Activated T-cell treated with anti-CD3 and anti-CD28 coated beads for 4 hours (primary cell): ENCODE measurements around the gene DCTN5.
"Not testable (repeated sequence)": the region's sequence is repeated elsewhere in the genome, so short reads cannot be mapped to it uniquely, and the experiment has no call there.

Source experiments
- DNase-seq: peaks from one replicate; pipeline ENCODE4 v3.0.0-alpha.2; 2020

DCTN5 gene

GRCh38 chr16:23640931-23641765 lies at the start of gene DCTN5, which contains the start of gene PALB2:
TSS of gene DCTN5 (plus strand) at chr16:23641466. CDS start at chr16:23641543, 77 bp downstream.
TSS of gene PALB2 (minus strand) at chr16:23641310. CDS start at chr16:23641157, 153 bp downstream.
- DNase-seq, result peak; percentile 69

GRCh38 chr16:23594186-23594585 lies 47.1 kb upstream of the DCTN5 start:
- no peak for DNase-seq

DNA sequence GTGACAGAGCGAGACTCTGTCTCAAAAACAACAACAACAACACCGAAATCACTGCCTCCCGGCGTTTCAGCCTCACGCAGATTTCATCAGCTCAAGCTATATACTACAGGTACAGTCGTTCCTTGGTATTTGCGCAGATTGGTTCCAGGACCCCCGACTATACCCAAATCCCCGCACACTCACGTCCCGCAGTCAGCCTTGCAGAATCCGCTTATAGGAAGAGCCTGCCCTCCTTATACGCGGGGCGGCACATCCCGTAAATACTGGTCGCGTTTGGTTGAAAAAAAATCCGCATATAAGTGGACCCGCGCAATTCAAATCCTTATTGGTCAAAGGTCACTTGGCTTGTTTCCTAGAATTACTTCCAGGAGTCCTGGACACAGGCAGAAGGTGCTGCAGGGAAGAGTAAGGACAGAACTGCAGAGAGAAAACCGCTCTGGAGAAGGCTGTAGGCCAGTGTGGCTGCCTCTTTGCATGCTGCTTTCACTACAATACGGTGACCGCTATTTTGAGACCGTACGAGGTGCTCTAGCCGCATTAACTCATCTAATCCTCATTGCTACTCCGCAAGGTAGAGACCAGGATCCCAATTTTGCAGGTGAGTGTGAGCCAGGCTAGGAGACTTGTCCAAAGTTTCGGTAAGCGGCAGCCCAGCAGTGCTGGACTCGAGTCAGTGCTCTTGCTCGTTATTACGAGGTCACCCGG lies 45.9 kb upstream of the DCTN5 start:
- DNase-seq, result no peak

GRCh38 chr16:23595951-23596720 lies 45.1 kb upstream of the DCTN5 start, which contains the start of gene NDUFAB1:
TSS of gene NDUFAB1 (minus strand) at chr16:23596316. CDS start at chr16:23596290, 26 bp downstream.
- peak; percentile 90 for DNase-seq

DNA sequence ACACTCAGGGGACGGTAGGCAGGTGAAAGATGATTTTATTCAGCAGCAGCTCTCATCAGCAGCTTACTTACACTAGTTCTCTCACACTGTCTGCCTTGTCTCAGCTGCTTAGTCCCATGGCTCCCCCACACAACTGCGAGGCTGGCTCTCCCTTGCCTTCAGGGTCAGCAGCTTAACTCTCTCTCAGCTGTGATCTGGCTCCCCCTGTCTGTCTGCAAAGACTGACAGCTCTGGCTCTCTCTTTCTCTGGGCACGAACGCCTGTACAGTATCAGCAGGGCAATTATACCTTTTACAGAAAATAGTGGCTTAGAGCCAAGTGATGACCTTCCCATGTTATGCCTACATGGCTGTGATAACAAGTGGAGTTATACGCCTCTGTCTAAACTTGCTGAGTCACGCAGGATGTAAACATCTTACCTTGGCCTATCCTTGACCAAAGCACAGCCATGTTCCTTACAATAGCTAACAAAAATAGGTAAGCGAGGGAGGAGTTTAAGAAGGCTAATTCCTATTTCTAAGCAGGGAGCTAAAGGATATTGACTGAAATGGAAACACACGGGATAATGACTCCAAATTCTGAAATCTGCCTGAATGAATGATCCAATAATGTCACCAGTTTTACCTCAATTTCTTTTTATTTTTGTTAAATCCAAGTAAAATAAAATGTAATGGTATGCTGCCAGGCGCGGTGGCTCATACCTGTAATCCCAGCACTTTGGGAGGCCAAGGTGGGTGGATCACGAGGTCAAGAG lies 44.1 kb upstream of the DCTN5 start:
- no peak for DNase-seq

GRCh38 chr16:23607726-23608125 lies 33.5 kb upstream of the DCTN5 start:
- no peak for DNase-seq

DNA sequence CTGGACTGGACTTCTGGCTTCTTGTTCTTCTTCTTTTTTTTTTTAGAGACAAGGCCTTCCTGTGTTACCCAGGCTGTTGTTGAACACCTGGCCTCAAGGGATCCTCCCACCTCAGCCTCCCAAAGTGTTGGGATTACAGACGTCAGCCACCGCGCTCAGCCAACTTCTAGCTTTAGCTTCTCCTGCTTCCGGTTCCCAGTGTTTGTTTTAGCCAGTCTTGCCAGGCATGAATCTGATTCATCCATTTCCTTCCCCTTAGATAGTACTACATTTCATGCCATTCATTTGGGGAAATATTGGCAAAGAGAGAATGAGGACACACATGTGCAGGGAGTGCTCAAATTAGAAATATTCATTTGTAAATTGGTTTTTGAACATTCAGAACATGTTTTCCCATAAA lies 33.1 kb upstream of the DCTN5 start:
- no peak for DNase-seq

DNA sequence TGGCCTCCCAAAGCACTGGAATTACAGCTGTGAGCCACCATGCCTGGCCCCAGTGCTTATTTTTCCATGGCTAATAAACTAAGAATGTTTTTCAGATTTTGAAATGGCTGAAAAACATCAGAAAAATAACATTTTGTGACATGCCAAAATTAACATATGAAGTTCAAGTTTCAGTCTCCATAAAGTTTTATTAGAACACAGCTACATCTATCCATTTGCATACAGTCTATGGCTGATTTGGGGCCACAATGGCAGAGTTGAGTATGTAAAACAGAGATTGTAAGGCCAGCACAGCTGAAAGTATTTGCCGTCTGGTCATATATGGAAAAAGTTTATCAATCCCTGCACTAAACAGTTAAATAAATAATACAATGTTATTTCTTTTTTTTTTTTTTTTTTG lies 31.3 kb upstream of the DCTN5 start:
- no peak for DNase-seq

GRCh38 chr16:23610905-23611304 lies 30.4 kb upstream of the DCTN5 start:
- not testable (repeated sequence) for DNase-seq

DNA sequence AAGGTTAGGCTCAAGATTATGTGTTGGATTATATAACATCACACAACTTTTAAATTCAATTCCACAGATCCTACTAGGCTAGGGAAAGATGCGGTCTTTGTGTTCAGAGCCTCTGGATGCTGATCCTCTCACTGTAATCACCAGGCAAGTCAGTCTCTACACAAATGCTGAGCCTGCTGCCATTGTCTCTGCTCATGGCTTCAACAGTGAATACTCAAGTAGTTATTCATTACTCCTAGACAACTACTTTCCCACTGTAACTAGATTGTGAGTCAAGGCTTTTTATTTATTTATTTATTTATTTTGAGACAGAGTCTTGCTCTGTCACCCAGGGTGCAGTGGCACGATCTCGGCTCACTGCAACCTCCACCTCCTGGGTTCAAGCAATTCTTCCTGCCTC lies 29.3 kb upstream of the DCTN5 start:
- DNase-seq, result no peak

DNA sequence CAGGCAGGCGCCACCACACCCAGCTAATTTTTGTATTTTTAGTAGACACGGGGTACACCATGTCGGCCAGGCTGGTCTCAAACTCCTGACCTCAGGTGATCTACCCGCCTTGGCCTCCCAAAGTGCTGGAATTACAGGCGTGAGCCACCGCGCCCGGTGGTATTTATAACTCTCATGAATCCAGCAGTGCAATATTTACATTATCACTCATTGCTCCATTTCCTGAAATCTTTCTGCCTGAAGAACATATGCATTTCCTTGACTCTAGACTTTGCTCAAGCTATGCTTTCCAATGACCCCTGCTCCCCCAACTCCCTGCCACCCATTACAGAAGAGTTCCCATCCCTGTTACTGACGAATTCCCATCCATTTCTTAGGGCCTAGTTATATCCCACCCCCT lies 25.5 kb upstream of the DCTN5 start:
- no peak for DNase-seq

DNA sequence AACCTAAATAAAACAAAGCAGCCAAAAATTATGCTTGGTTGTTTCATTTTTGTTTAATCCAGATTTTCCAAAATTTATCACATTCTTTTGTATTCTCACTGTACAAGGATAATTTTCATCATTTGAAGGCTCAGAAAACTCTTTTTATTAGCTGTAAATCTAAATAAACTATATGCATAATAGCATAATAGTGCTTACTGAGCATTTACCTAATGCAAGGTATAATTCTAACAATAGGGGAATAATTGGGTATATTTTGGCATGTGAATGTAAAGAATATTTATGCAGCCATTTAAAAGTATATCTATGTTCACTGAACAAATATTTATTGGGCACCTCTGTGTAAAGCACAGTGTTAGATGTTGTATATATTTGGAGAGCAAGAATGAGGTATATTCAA lies 17.2 kb upstream of the DCTN5 start:
- DNase-seq, result no peak

GRCh38 chr16:23629516-23629915 lies 11.8 kb upstream of the DCTN5 start:
- DNase-seq, result no peak

- DNase-seq, result not testable (repeated sequence)
These were observed 9.4 kb upstream of the DCTN5 start for GRCh38 chr16:23631874-23632273.

- no peak for DNase-seq
These were observed 6.7 kb upstream of the DCTN5 start for GRCh38 chr16:23634461-23635036.

DNA sequence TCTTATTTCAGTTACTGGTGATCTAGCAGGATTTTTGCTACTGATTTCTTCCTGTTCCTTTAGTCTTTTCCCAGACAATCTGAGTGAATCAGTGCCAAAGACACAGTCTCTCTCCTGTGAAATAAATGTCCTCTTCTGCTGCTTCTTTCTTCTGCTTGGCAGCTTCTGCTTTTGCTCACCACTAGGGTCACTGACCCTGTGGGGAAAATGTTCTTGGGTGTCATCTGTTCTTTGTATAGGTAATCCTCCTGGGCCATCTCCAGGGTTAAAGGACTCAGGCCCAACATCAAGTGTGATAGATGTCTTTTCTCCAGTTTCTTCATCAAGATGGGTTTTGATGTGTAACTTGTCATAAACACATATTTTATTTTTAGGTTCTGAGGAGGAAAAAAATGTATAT lies 5.3 kb upstream of the DCTN5 start:
- DNase-seq, result no peak

DNA sequence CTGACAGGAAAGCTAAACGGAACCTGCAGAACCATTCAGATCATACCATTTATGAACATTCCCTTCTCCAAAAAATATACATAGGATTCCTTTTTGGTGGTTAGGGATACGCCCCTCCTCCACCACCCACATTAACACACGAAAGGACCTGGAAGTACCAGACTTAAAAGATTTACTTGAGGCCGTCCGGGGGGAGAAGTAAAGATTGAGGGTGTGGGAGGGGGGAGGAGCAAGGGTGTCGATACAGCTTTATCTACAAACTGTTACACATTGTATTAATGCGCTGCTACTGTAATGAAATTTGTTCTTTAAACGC lies 693 bp upstream of the DCTN5 start:
- no peak for DNase-seq

GRCh38 chr16:23642246-23642774 lies 1.0 kb downstream of the DCTN5 start:
- DNase-seq, result no peak

DNA sequence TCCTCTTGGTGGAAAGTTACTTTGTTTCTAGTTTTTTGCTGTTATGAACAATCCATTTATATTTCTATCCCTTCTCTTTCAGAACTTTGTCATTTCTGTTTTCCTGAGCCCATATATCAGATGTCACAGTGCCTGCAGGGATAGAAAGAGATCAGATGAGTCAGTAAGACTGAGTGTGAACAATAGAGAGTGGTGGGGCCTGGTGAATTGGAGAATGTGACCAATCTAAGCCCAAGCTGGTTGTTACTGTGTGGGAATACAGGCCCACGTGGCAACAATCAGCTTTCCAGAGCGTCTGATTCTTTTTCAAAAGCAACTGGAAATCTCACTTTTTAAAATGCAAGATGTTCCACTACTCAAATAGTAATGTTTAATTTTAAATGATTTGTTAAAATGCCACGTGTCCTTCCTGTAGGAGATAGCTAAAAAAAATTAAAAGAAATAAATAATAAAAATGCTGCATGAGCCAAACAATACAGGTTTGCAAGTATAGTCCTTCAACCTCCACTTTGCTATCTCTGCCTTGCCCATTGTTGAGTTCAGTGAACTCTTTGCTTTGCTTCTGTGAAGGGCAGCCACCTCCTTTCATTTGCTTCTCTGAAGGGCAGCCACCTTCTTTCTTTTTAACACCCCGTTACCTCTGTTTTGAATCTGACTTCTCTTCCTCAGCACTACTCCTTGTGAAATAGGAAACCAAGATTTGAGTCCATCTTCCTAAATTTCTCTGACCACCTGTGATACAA lies 9.6 kb downstream of the DCTN5 start:
- no peak for DNase-seq

GRCh38 chr16:23651943-23652468 lies 10.7 kb downstream of the DCTN5 start:
- no peak for DNase-seq

DNA sequence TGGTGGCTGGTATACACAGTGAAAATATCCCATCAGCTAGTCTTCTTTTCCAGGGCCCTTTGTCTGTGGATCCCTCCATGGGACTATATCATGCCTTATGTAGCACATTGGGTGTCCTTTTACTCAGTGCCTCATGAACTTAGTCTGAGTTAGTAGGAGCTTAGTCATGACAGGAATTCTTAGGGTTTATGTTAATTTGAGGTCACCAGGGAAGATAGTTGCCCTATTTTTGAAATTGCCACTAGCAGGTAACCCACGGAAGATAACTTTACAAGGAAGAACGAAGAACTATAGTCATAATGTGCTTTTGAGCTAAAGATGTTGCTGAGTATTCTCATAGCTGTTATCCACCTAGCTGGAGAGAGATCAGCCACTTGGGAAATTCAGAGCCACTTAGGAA lies 22.7 kb downstream of the DCTN5 start:
- no peak for DNase-seq
